Ishikawa (cell line): Measurements from ENCODE around the gene TGFBRAP1.

Experiments
- CEBPB ChIP-seq: IDR thresholded peaks from 2 replicates; pipeline ENCODE4 v1.6.1; 2012
- CREB1 ChIP-seq: IDR thresholded peaks from 2 replicates; pipeline ENCODE4 v1.6.1; 2012; ENCODE audit warnings: low read depth
- EGR1 ChIP-seq: IDR thresholded peaks from 2 replicates; pipeline ENCODE4 v1.6.1; 2012
- EP300 ChIP-seq: IDR thresholded peaks from 2 replicates; pipeline ENCODE4 v1.6.1; 2012; ENCODE audit warnings: borderline replicate concordance
- FOXM1 ChIP-seq: IDR thresholded peaks from 2 replicates; pipeline ENCODE4 v1.6.1; 2012; ENCODE audit warnings: low read depth, borderline replicate concordance
- MAX ChIP-seq: IDR thresholded peaks from 2 replicates; pipeline ENCODE4 v1.6.1; 2012
- NFIC ChIP-seq: IDR thresholded peaks from 2 replicates; pipeline ENCODE4 v1.6.1; 2012
- RAD21 ChIP-seq: IDR thresholded peaks from 2 replicates; pipeline ENCODE4 v1.6.1; 2012; ENCODE audit warnings: low read depth
- TAF1 ChIP-seq: IDR thresholded peaks from 2 replicates; pipeline ENCODE4 v1.6.1; 2012; ENCODE audit warnings: low read depth, mild to moderate bottlenecking
- TCF12 ChIP-seq: IDR thresholded peaks from 2 replicates; pipeline ENCODE4 v1.6.1; 2012; ENCODE audit warnings: low read depth
- TEAD4 ChIP-seq: IDR thresholded peaks from 2 replicates; pipeline ENCODE4 v1.6.1; 2012
- USF1 ChIP-seq: IDR thresholded peaks from 2 replicates; pipeline ENCODE4 v1.6.1; 2012
- YY1 ChIP-seq: IDR thresholded peaks from 2 replicates; pipeline ENCODE4 v1.6.1; 2012; ENCODE audit warnings: low read depth
- ZBTB7A ChIP-seq: IDR thresholded peaks from 2 replicates; pipeline ENCODE4 v1.6.1; 2012; ENCODE audit warnings: low read depth
- TF ChIP-seq, protein P1 (sequence below): IDR thresholded peaks from 2 replicates; pipeline ENCODE4 v1.6.1; 2012; ENCODE audit warnings: low read depth, mild to moderate bottlenecking

TGFBRAP1 gene

DNA sequence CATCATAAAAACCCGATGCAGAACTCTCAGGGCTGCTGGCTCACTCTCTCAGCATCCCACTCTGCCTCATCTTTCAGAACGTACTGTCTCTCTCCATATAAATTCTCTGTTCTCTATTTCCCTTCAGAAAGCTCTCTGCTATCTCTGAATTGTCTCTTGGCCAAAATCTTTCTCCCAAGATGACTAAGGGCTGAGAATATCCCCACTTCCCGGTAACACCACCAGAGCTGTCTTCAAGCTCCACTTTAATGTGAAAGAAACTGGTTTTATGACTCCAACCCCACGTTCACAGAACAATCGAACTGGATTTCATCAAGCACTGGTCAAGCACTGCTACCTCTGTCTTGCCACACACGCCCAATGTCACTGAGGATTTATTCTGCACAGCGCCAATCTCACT, 22.4 kb downstream of the TGFBRAP1 start:
- TF ChIP-seq TEAD4 (no peak), CREB1 (no peak), USF1 (no peak), FOXM1 (no peak), MAX (no peak), RAD21 (no peak), ZBTB7A (no peak), TAF1 (no peak), EP300 (no peak), TCF12 (no peak), EGR1 (no peak)
- TF ChIP-seq, protein P1, sequence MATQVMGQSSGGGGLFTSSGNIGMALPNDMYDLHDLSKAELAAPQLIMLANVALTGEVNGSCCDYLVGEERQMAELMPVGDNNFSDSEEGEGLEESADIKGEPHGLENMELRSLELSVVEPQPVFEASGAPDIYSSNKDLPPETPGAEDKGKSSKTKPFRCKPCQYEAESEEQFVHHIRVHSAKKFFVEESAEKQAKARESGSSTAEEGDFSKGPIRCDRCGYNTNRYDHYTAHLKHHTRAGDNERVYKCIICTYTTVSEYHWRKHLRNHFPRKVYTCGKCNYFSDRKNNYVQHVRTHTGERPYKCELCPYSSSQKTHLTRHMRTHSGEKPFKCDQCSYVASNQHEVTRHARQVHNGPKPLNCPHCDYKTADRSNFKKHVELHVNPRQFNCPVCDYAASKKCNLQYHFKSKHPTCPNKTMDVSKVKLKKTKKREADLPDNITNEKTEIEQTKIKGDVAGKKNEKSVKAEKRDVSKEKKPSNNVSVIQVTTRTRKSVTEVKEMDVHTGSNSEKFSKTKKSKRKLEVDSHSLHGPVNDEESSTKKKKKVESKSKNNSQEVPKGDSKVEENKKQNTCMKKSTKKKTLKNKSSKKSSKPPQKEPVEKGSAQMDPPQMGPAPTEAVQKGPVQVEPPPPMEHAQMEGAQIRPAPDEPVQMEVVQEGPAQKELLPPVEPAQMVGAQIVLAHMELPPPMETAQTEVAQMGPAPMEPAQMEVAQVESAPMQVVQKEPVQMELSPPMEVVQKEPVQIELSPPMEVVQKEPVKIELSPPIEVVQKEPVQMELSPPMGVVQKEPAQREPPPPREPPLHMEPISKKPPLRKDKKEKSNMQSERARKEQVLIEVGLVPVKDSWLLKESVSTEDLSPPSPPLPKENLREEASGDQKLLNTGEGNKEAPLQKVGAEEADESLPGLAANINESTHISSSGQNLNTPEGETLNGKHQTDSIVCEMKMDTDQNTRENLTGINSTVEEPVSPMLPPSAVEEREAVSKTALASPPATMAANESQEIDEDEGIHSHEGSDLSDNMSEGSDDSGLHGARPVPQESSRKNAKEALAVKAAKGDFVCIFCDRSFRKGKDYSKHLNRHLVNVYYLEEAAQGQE = no peak

DNA sequence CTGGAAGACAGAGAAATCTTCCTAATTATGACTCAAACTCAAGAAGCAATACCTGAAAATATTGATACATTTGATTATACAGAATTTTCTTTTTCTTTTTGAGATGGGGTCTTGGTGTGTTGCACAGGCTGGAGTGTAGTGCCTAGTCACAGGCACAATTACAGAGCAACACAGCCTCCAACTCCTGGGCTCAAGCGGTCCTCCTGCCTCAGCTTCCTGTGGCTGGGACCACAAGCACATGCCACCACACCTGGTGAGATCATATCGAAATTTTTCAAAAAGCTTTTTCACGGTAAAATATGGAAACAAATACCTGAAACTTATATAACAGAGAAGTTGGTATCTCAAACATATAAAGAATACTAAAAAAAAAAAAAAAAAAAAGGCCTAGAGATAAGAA, 27.9 kb downstream of the TGFBRAP1 start:
- TF ChIP-seq EGR1 (no peak), TAF1 (no peak), RAD21 (no peak), YY1 (no peak), FOXM1 (no peak), ZBTB7A (no peak), CEBPB (no peak), EP300 (no peak), CREB1 (no peak), TEAD4 (no peak), USF1 (no peak)
- TF ChIP-seq, protein P1 = no peak

DNA sequence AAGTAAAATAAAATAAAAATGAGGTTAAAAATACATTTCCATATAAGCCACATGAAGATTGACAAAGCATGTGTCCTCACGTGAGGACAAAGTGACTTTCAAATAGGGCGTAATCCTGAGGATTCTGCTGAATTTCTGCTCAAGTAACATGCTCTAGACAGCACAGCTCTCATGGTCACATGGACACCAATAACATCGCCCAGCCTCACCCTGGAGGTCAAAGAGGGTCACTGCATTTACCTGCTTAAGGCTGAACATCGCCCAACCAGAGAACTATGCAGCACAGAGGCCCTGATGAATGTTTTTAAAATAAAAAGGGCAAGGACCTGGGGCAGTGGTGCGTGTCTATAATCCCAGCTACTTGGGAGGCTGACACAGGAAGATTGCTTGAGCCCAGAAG, 30.2 kb downstream of the TGFBRAP1 start:
- no peak for TF ChIP-seq TEAD4
- no peak for TF ChIP-seq USF1
- no peak for TF ChIP-seq CEBPB
- TF ChIP-seq NFIC = no peak
- no peak for TF ChIP-seq ZBTB7A
- no peak for TF ChIP-seq YY1
- TF ChIP-seq, protein P1 = no peak
- no peak for TF ChIP-seq CREB1
- no peak for TF ChIP-seq TCF12
- TF ChIP-seq TAF1 = no peak
- no peak for TF ChIP-seq FOXM1
- no peak for TF ChIP-seq RAD21
- no peak for TF ChIP-seq EP300
- TF ChIP-seq EGR1 = no peak
- no peak for TF ChIP-seq MAX

GRCh38 chr2:105298017-105298416, 31.5 kb downstream of the TGFBRAP1 start:
- TF ChIP-seq CEBPB (no peak), MAX (no peak), EGR1 (no peak), USF1 (no peak), CREB1 (no peak), TCF12 (no peak), RAD21 (no peak)
- TF ChIP-seq, protein P1 = no peak
